Activated gamma-delta T cell treated with Interleukin-2 at 50 U/mL for 16 hours (primary cell): ENCODE results near the gene OPA3.
"Not testable (repeated sequence)": the region's sequence is repeated elsewhere in the genome, so short reads cannot be mapped to it uniquely, and the experiment has no call there.

Source experiments
- DNase-seq: peaks from one replicate; pipeline ENCODE4 v3.0.0-alpha.2; 2020

The OPA3 gene

GRCh38 chr19:45584332-45585157 is at the start of gene OPA3:
Gene OPA3, minus strand, starts transcription at chr19:45584802. Its CDS starts 38 bp downstream, at chr19:45584764.
- DNase-seq, result peak; percentile 99

GRCh38 chr19:45632468-45633196 is 48.0 kb upstream of the OPA3 start:
- DNase-seq, result no peak

GRCh38 chr19:45630463-45630862 is 45.9 kb upstream of the OPA3 start:
- no peak for DNase-seq

- no peak for DNase-seq
Observed at GRCh38 chr19:45629704-45630103, 45.1 kb upstream of the OPA3 start.

- DNase-seq, result not testable (repeated sequence)
Observed at GRCh38 chr19:45628219-45628618, 43.6 kb upstream of the OPA3 start.

- DNase-seq, result no peak
Observed at GRCh38 chr19:45623984-45624383, 39.4 kb upstream of the OPA3 start.

- DNase-seq, result no peak
Observed at GRCh38 chr19:45621976-45622503, 37.4 kb upstream of the OPA3 start.

- no peak for DNase-seq
Observed at GRCh38 chr19:45621389-45621788, 36.8 kb upstream of the OPA3 start.

GRCh38 chr19:45616704-45617017 is 32.1 kb upstream of the OPA3 start:
- DNase-seq, result no peak

GRCh38 chr19:45615795-45616703 is 31.4 kb upstream of the OPA3 start:
- DNase-seq, result peak; percentile 50

- DNase-seq, result not testable (repeated sequence)
Observed at GRCh38 chr19:45615056-45615455, 30.5 kb upstream of the OPA3 start.

GRCh38 chr19:45613926-45614725 is 29.5 kb upstream of the OPA3 start:
- no peak for DNase-seq

- no peak for DNase-seq
Observed at GRCh38 chr19:45608948-45609347, 24.3 kb upstream of the OPA3 start.

- DNase-seq, result peak; percentile 31
Observed at GRCh38 chr19:45607071-45608029, 22.7 kb upstream of the OPA3 start.

GRCh38 chr19:45601524-45602374 is 17.1 kb upstream of the OPA3 start, which contains the start of gene GPR4:
Gene GPR4, minus strand, starts transcription at chr19:45602212. Its CDS starts 10,346 bp downstream, at chr19:45591866.
- DNase-seq, result no peak

GRCh38 chr19:45601115-45601514 is 16.5 kb upstream of the OPA3 start:
- no peak for DNase-seq

GRCh38 chr19:45600340-45600885 is 15.8 kb upstream of the OPA3 start:
- no peak for DNase-seq

- DNase-seq, result no peak
Observed at GRCh38 chr19:45599286-45599685, 14.7 kb upstream of the OPA3 start.

GRCh38 chr19:45598267-45599001 is 13.8 kb upstream of the OPA3 start:
- DNase-seq, result no peak
